ENCODE measurements around the gene RBSN. TPM values are rescaled to one million over a fixed set of nuclear protein-coding genes. Genes with fewer than 3 reads are reported as not detected.

Gene RBSN
- total RNA-seq, 1 donor, result 23.9 TPM

- H4K20me1 ChIP-seq (ENCODE audit: insufficient read depth, low read length), result no peaks in the 10 kb centered on the region
Measured at GRCh38 chr3:15097891-15098290, 1.1 kb downstream of the RBSN start.

GRCh38 chr3:15096046-15096445 is 2.9 kb downstream of the RBSN start:
- Histone ChIP-seq H2AFZ (ENCODE audit: low read length) (no peak overlapping the region), H3K79me2 (ENCODE audit: insufficient read depth, low read length) (peaks cover 38% of the 10 kb centered on the region), H3K27ac (ENCODE audit: low read depth, low read length) (no peak overlapping the region), H3K9me3 (ENCODE audit: low read depth, low read length) (no peaks in the 10 kb centered on the region), H3K36me3 (ENCODE audit: insufficient read depth, low read length) (peaks cover 40% of the 10 kb centered on the region), H3K4me3 (ENCODE audit: insufficient read depth, low read length) (no peak overlapping the region), H3K4me2 (ENCODE audit: insufficient read depth, low read length) (no peak overlapping the region), H4K20me1 (ENCODE audit: insufficient read depth, low read length) (no peaks in the 10 kb centered on the region), H3K4me1 (ENCODE audit: insufficient read depth, low read length) (peaks cover 29% of the 10 kb centered on the region), H3K27me3 (ENCODE audit: insufficient read depth, low read length) (no peaks in the 10 kb centered on the region)
- no peak for TF ChIP-seq CTCF (IDR thresholded peaks at IDR 0.05; ENCODE audit: extremely low read depth, low read depth, low read length)
- no peak for DNase-seq (ENCODE audit: insufficient read length, low spot score, missing footprints)

More at GRCh38 chr3:15097891-15098290, 1.1 kb downstream of the RBSN start:
- TF ChIP-seq CTCF (IDR thresholded peaks at IDR 0.05; ENCODE audit: extremely low read depth, low read depth, low read length), result no peak
- H3K4me3 ChIP-seq (ENCODE audit: insufficient read depth, low read length), result peak overlapping the region; percentile 86
- no peaks in the 10 kb centered on the region for H3K9me3 ChIP-seq (ENCODE audit: low read depth, low read length)
- peaks cover 33% of the 10 kb centered on the region for H3K79me2 ChIP-seq (ENCODE audit: insufficient read depth, low read length)
- peaks cover 29% of the 10 kb centered on the region for H3K4me1 ChIP-seq (ENCODE audit: insufficient read depth, low read length)
- no peak overlapping the region for H2AFZ ChIP-seq (ENCODE audit: low read length)
- H3K27me3 ChIP-seq (ENCODE audit: insufficient read depth, low read length), result no peaks in the 10 kb centered on the region
- peak overlapping the region; percentile 81 for H3K27ac ChIP-seq (ENCODE audit: low read depth, low read length)
- DNase-seq (ENCODE audit: insufficient read length, low spot score, missing footprints), result no peak
- peaks cover 31% of the 10 kb centered on the region for H3K36me3 ChIP-seq (ENCODE audit: insufficient read depth, low read length)
- H3K4me2 ChIP-seq (ENCODE audit: insufficient read depth, low read length), result peak overlapping the region; percentile 99

- H3K36me3 ChIP-seq (ENCODE audit: insufficient read depth, low read length), result peaks cover 51% of the 10 kb centered on the region
- H3K79me2 ChIP-seq (ENCODE audit: insufficient read depth, low read length), result peaks cover 38% of the 10 kb centered on the region
- no peak overlapping the region for H3K4me3 ChIP-seq (ENCODE audit: insufficient read depth, low read length)
- no peaks in the 10 kb centered on the region for H3K27me3 ChIP-seq (ENCODE audit: insufficient read depth, low read length)
- H2AFZ ChIP-seq (ENCODE audit: low read length), result no peak overlapping the region
- peak overlapping the region; percentile 36 for H3K4me2 ChIP-seq (ENCODE audit: insufficient read depth, low read length)
- no peaks in the 10 kb centered on the region for H3K9me3 ChIP-seq (ENCODE audit: low read depth, low read length)
- H4K20me1 ChIP-seq (ENCODE audit: insufficient read depth, low read length), result no peaks in the 10 kb centered on the region
- H3K27ac ChIP-seq (ENCODE audit: low read depth, low read length), result peak overlapping the region; percentile 61
- peak; percentile 32 for DNase-seq (ENCODE audit: insufficient read length, low spot score, missing footprints)
- no peak for TF ChIP-seq CTCF (IDR thresholded peaks at IDR 0.05; ENCODE audit: extremely low read depth, low read depth, low read length)
- peaks cover 23% of the 10 kb centered on the region for H3K4me1 ChIP-seq (ENCODE audit: insufficient read depth, low read length)
Measured at GRCh38 chr3:15094187-15094875, 4.6 kb downstream of the RBSN start.

GRCh38 chr3:15092686-15093085 is 6.3 kb downstream of the RBSN start:
- Histone ChIP-seq H3K79me2 (ENCODE audit: insufficient read depth, low read length) (peaks cover 26% of the 10 kb centered on the region), H2AFZ (ENCODE audit: low read length) (no peak overlapping the region), H3K36me3 (ENCODE audit: insufficient read depth, low read length) (peaks cover 59% of the 10 kb centered on the region), H3K27me3 (ENCODE audit: insufficient read depth, low read length) (no peaks in the 10 kb centered on the region), H4K20me1 (ENCODE audit: insufficient read depth, low read length) (no peaks in the 10 kb centered on the region), H3K27ac (ENCODE audit: low read depth, low read length) (no peak overlapping the region), H3K4me2 (ENCODE audit: insufficient read depth, low read length) (no peak overlapping the region), H3K9me3 (ENCODE audit: low read depth, low read length) (no peaks in the 10 kb centered on the region), H3K4me3 (ENCODE audit: insufficient read depth, low read length) (no peak overlapping the region), H3K4me1 (ENCODE audit: insufficient read depth, low read length) (peaks cover 18% of the 10 kb centered on the region)
- TF ChIP-seq CTCF (IDR thresholded peaks at IDR 0.05; ENCODE audit: extremely low read depth, low read depth, low read length), result no peak
- no peak for DNase-seq (ENCODE audit: insufficient read length, low spot score, missing footprints)

Measured in osteoblast (primary cell).